H1 (cell line): ENCODE data around the gene PRADC1.

Experiments used
- CTCF ChIP-seq, 3 experiments: IDR thresholded peaks; 1 replicate in 2 of 3; 2 replicates in 1 of 3; pipeline versions ENCODE4 v1.5.1 to v1.6.1; 2011; ENCODE audit warnings: low read length in 3 of 3, mild to moderate bottlenecking in 3 of 3, inconsistent platforms in 2 of 3, low read depth in 1 of 3, moderate library complexity in 1 of 3; ENCODE audit not compliant: insufficient read depth in 1 of 3; ENCODE audit errors: control extremely low read depth in 1 of 3
- EZH2 ChIP-seq: fragments of 200-600 bp; sonication (generic); IDR thresholded peaks from 2 replicates; pipeline ENCODE4 v1.7.1; 2012; ENCODE audit warnings: low read depth, mild to moderate bottlenecking, moderate library complexity, low read length, inconsistent platforms; ENCODE audit not compliant: severe bottlenecking
- GABPA ChIP-seq: IDR thresholded peaks from 2 replicates; pipeline ENCODE4 v1.6.1; 2011; ENCODE audit warnings: mild to moderate bottlenecking, low read length, moderate library complexity, borderline replicate concordance; ENCODE audit not compliant: insufficient read depth
- POLR2AphosphoS5 ChIP-seq: IDR thresholded peaks from 2 replicates; pipeline ENCODE4 v1.6.1; 2011; ENCODE audit warnings: low read depth, low read length
- RAD21 ChIP-seq, 2 experiments: IDR thresholded peaks in 1 of 2; conservative IDR thresholded peaks in 1 of 2; 2 replicates each; pipeline ENCODE4 v1.6.1; 2011; ENCODE audit warnings: low read depth in 2 of 2, low read length in 2 of 2, improper control_type of control experiment in 1 of 2, inconsistent platforms in 1 of 2, mild to moderate bottlenecking in 1 of 2, moderate library complexity in 1 of 2
- TAF1 ChIP-seq: IDR thresholded peaks from 2 replicates; pipeline ENCODE4 v1.6.1; 2011; ENCODE audit warnings: mild to moderate bottlenecking, low read depth, low read length
- YY1 ChIP-seq: IDR thresholded peaks from 2 replicates; pipeline ENCODE4 v1.6.1; 2011; ENCODE audit warnings: low read depth, mild to moderate bottlenecking, low read length

GRCh38 chr2:73208258-73208657 lies 24.8 kb downstream of the PRADC1 start:
- no peak for TF ChIP-seq EZH2
- no peak for TF ChIP-seq POLR2AphosphoS5
- TF ChIP-seq CTCF (IDR thresholded peaks at IDR 0.05; ENCODE audit: control extremely low read depth in 1 of 3, insufficient read depth in 1 of 3, low read depth in 1 of 3, low read length in 3 of 3), result no peak
- TF ChIP-seq RAD21 (IDR thresholded peaks at IDR 0.05 in 1 of 2, conservative IDR thresholded peaks at IDR 0.05 in 1 of 2; ENCODE audit: low read depth in 2 of 2, low read length in 2 of 2), result no peak
- TF ChIP-seq YY1, result no peak
- no peak for TF ChIP-seq TAF1
- TF ChIP-seq GABPA, result no peak
